ENCODE data around the gene THRB.

DNA sequence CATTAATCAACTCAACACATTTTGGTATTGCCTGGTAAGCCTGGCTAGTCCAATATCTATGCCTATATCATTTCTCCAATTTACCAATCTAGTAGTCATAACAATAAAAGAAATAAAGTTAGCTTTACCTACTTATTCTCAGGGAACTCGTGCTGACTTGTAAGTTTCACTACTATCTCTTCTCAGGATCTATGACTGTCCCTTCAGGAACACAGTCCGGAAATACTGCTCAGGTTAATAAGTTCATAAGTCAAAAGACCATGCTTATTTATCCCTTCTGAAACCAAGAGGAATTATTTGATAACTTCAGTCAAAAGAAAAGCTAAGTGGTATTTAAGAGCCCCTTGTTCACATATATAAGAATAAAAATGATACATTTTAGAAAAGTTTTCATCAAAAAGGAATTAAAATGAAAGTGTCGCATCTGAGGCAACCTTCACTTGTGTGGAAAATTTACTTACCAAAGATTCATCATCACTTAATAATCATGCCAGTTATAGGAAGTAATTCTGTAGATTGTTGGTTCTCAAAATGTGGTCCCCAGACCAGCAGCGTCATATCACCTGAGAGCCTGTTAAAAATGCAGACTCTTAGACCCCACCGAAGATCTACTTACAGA lies 15.5 kb upstream of the THRB start:
- TF ChIP-seq, protein P1, sequence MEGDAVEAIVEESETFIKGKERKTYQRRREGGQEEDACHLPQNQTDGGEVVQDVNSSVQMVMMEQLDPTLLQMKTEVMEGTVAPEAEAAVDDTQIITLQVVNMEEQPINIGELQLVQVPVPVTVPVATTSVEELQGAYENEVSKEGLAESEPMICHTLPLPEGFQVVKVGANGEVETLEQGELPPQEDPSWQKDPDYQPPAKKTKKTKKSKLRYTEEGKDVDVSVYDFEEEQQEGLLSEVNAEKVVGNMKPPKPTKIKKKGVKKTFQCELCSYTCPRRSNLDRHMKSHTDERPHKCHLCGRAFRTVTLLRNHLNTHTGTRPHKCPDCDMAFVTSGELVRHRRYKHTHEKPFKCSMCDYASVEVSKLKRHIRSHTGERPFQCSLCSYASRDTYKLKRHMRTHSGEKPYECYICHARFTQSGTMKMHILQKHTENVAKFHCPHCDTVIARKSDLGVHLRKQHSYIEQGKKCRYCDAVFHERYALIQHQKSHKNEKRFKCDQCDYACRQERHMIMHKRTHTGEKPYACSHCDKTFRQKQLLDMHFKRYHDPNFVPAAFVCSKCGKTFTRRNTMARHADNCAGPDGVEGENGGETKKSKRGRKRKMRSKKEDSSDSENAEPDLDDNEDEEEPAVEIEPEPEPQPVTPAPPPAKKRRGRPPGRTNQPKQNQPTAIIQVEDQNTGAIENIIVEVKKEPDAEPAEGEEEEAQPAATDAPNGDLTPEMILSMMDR (IDR thresholded peaks at IDR 0.05) = no peak
- TF ChIP-seq POLR2A (IDR thresholded peaks at IDR 0.05) (no peak), EP300 (IDR thresholded peaks at IDR 0.05; ENCODE audit: low read depth) (no peak), POLR2AphosphoS5 (IDR thresholded peaks at IDR 0.05) (no peak)
